HG03558 (cell line): ENCODE data around the gene ZNF23.

Experiments used
- ATAC-seq: cut with Tn5 transposase; IDR thresholded peaks from one replicate; pipeline ENCODE4 v1.9.1; 2021; ENCODE audit warnings: moderate number of reproducible peaks; ENCODE audit not compliant: unreplicated experiment; ENCODE audit errors: extremely low read depth

Gene ZNF23

DNA sequence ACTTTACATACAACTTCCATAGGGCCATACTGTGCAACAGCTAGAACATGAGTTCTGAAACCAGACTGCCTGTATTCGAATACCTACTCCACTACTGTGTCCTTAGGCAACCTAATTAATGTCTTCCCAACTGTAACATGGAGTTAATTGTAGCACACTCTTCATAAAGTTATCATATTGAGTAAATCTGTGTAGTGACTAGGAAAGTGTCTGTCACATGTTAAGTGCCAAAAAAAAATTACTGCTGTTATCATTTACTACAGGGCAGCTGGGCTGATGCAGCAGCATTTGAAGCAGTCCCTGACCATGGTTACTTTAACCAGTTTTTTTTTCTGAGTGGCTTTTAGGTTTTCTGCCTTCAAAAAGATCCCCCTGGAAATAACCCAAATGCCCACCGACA lies 10.9 kb upstream of the ZNF23 start:
- ATAC-seq = no peak

- ATAC-seq = no peak
Measured at GRCh38 chr16:71472051-71472450, 10.0 kb upstream of the ZNF23 start.

GRCh38 chr16:71467810-71468209 lies 5.8 kb upstream of the ZNF23 start:
- no peak for ATAC-seq

- no peak for ATAC-seq
Measured at GRCh38 chr16:71464231-71464630, 2.2 kb upstream of the ZNF23 start.

DNA sequence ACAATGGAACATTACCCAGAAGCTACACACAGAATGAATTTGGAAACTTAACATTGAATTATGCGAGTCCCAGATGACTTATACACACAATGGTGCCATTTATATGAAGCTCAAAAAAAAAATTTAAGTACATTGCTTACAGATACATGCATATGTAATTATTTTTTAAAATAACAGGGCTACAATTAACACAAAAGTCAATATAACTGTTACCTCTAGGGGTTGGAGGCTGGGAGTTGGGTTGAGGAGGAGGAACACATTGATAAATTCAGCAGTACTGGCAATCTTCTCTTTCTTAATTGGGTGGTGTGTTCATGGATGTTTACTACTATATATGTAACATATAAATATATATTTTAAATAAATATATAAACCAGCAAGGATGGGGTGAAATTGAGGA lies 1.1 kb downstream of the ZNF23 start:
- no peak for ATAC-seq

- ATAC-seq = no peak
Measured at GRCh38 chr16:71460236-71460635, 1.8 kb downstream of the ZNF23 start.

GRCh38 chr16:71459510-71459909 lies 2.5 kb downstream of the ZNF23 start:
- no peak for ATAC-seq

DNA sequence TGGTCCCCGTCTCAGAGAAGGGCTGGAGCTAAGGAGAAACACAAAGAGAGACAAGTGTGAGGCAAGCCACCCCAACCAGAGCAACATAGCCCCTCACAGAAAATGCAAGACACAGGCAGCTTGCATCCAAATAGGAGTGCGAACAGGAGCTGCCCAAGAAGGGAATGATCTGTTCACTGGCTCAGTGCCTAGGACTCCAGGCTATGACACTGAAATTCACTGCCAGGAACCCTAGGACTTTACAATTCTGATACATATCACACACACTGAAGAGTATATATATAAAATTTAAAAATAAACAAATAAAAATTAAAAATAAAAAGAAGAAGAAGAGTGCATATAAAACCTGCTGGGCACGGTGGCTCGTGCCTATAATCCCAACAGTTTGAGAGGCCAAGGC lies 5.2 kb downstream of the ZNF23 start:
- no peak for ATAC-seq

DNA sequence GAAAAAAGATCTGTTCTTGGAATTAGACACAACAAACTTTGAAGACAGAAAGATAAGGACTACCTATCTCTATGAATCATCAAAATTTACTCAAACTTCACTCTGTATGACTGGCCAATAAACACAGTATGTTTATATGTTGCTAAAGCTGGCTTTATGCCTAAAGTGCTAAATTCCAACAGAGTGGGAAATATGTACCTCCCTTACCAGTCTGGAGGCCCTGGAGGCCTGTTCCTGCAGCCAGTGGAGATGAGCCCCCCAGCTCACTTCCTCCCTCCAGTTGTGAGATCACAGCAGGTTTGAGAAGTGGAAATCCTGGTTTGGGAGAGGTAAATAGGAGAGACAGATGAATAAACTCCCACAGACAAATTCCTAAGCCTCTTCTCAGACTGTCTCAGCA lies 9.0 kb downstream of the ZNF23 start:
- ATAC-seq = no peak

- no peak for ATAC-seq
Measured at GRCh38 chr16:71449020-71449419, 13.0 kb downstream of the ZNF23 start.

GRCh38 chr16:71448274-71448866 lies 13.7 kb downstream of the ZNF23 start:
- no peak for ATAC-seq

DNA sequence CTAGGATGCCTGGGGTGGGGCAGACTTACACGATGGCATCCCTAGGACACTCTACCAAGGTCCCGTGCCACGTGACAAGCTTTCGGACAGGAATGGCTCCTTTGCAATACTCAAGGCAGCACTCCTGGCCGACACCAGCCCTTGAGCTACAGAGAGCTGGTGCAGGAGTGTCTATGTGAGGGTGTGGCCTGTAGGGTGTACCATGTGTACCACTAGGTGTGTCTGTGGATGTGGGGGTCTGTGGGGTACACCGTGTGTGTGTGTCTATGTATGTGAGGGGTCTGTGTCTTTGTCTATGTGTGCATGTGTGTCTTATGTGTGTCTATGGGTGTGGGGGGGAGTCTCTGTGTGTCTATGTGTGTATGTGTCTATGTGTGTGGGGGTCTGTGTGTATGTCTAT lies 18.3 kb downstream of the ZNF23 start:
- ATAC-seq = no peak

- ATAC-seq = no peak
Measured at GRCh38 chr16:71442051-71442440, 20.0 kb downstream of the ZNF23 start, which contains the start of gene TLE7. TLE7 (minus strand) TSS chr16:71442054; CDS start chr16:71433324, 8,730 bp downstream.

DNA sequence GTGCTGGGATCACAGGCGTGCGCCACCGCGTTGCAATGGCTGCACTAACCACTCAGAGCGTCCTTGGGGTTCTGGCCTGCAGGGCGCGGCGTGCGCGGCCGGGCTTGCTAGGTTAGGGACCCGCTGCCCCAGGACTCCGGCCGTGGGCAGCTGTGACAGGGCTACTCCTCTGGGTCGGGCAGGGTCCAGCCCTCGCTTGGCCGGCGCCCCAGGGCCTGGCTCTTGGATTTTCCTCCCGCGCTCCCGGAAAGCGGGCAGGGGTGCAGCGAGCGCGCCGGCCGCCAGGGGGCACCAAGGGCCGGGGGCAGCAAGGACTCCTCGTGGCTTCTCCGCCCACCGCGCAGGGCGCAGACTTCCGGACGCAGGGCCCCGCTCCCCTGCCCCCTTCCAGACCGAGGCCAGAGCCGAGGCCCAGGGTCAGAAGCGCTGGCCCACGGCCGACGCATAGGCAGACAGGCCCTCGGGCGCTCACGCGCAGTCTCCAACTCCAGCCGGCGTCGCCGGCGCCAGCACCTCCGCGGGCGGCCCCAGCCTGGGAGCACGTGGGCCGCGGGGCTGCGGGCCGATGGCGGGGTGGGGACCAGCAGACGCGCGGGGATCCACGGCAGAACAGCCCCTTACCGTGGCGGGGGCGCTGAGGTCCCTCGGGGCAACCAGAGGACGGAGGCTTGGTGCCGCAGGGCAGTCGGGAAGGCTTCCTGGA lies 20.5 kb downstream of the ZNF23 start:
- no peak for ATAC-seq

DNA sequence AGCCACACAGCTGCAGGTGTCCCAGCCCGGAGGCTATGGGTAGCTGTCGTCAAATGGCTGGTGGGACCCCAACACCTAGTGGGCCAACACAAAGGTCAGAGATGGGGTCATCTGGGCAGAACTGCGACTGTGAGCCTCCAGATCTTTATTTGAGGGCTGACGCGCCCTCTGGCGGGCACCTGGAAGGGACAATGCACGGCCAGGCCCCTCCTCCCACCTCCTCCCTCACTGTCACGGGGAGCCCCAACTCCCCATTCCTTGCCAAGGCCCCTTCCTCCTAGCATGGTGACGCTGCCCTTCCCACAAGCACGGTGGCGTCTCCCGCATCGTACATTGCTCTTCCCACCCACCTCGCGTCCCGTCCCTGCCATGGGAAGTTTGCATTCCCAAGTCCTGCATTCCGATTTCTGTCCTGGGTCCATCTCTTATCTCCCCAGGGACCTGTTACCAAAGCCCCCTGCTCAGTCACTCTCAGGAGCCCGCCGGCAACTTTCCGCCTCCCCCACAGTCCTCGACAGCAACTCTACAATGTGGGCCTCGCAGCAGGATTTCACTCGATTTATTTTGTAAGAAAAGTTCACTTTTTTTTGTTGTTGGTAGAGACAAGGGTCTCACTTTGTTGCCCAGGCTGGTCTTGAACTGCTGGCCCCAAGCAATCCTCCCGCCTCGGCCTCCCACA lies 21.2 kb downstream of the ZNF23 start:
- no peak for ATAC-seq

GRCh38 chr16:71439523-71439922 lies 22.5 kb downstream of the ZNF23 start:
- no peak for ATAC-seq

- no peak for ATAC-seq
Measured at GRCh38 chr16:71436473-71436872, 25.6 kb downstream of the ZNF23 start.

- no peak for ATAC-seq
Measured at GRCh38 chr16:71432906-71433305, 29.1 kb downstream of the ZNF23 start.

DNA sequence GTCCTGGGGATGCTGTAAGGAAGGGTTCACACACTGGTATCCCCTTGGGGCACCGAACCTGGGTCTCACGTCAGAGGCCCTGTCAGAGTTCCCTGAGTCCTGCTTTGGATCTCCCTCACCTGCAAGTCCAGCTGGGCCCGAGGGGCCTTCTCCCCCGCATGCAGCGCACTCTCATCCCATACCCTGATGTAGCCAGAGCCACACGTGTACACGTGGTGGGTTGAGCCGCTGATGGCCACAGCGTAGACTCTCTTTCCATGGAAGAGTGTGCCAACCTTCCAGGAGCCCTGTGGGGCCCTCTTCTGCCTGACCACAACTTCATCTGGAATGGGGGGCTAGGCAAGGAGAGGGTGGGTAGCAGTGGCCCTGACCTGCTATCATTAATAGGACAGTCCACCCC lies 30.1 kb downstream of the ZNF23 start:
- ATAC-seq = no peak

GRCh38 chr16:71431176-71431575 lies 30.9 kb downstream of the ZNF23 start:
- no peak for ATAC-seq

DNA sequence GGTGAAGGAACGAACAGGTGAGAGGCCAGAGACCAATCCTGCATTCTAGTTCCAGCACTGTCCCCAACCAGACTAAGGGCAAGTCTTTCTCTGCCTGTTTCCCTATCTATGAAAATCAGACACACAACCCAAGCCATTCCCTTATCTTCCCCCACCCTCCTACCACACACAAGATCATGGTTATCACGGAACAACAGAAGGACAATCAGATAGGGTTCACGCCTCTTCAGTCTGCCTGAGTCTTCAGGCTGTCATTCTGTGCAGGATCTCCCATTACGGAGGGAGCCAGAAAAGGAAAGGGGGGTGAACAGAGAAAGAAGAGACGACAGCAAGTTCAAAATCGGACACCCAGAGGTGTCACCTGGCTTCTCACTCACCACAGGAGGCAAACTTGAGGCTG lies 31.3 kb downstream of the ZNF23 start:
- ATAC-seq = no peak

GRCh38 chr16:71429581-71429980 lies 32.5 kb downstream of the ZNF23 start:
- ATAC-seq = no peak
